ENCODE measurements around the gene ANKRD55. TPM values are rescaled to one million over a fixed set of nuclear protein-coding genes. Genes with fewer than 3 reads are reported as not detected.

The ANKRD55 gene
- total and polyA plus RNA-seq, 2 of the 8 experiments (the other 6 are each of a cell fraction or from before 2014, with no cell fraction given), result not detected

DNA sequence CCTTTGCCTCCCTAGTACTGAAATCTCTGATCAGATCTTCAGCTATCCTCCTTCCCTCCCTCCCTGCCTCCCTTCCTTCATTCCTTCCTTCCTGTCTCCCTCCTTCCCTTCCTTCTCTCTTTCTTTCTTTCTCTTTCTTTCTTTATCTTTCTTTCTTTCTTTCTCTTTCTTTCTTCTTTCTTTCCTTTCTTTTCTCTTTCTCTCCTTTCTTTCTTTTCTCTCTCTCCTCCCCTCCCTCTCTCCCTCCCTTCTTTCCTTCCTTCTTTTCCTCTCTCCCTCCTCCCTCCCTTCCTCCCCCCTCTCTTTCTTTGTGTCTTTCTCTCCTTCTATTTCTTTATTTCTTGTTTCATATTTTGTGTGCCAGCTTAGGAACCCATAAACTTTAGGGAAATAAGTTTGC, 23.9 kb upstream of the ANKRD55 start:
- Histone ChIP-seq H3K27ac (ENCODE audit: low read depth, low read length) (no peak overlapping the region), H2AFZ (ENCODE audit: low read length) (no peak overlapping the region), H2BK5ac (ENCODE audit: low read depth, low read length) (no peak overlapping the region), H3K18ac (ENCODE audit: extremely low read depth, low read length) (no peak overlapping the region), H3K4ac (replicated peaks; ENCODE audit: insufficient read length, low read depth, low read length) (no peak overlapping the region), H3K56ac (replicated peaks; ENCODE audit: insufficient read length, low read depth, low read length) (no peak overlapping the region), H3K4me2 (ENCODE audit: insufficient read depth in 1 of 2, low read depth in 2 of 2, low read length in 2 of 2) (no peak overlapping the region), H3K36me3 (ENCODE audit: control insufficient read depth in 2 of 4, insufficient read depth in 4 of 4, low read length in 3 of 4) (no peaks in the 10 kb centered on the region), H2BK120ac (replicated peaks; ENCODE audit: low read depth, low read length) (no peak overlapping the region), H4K91ac (replicated peaks; ENCODE audit: insufficient read length, low read length) (no peak overlapping the region), H3K9me3 (ENCODE audit: insufficient read depth in 2 of 2, low read depth in 1 of 2, low read length in 1 of 2) (peaks cover 0 to 8% of the 10 kb centered on the region in 2 experiments; a peak in 1 of 4 replicates), H4K8ac (ENCODE audit: extremely low read depth, insufficient read depth, low read length) (no peak overlapping the region), H3K27me3 (replicated peaks in 1 of 4; ENCODE audit: control insufficient read depth in 3 of 4, extremely low read depth in 1 of 4, insufficient read depth in 3 of 4, low read length in 3 of 4) (no peaks in the 10 kb centered on the region), H4K20me1 (replicated peaks in 1 of 2; ENCODE audit: control insufficient read depth in 1 of 2, insufficient read depth in 2 of 2, low read length in 2 of 2) (no peaks in the 10 kb centered on the region), H3K4me3 (ENCODE audit: extremely low read depth in 1 of 4, insufficient read depth in 2 of 4, low read depth in 3 of 4, low read length in 4 of 4) (no peak overlapping the region), H2BK15ac (ENCODE audit: low read length) (no peak overlapping the region), H2BK12ac (ENCODE audit: low read depth, low read length) (no peak overlapping the region), H2AK5ac (ENCODE audit: low read depth, low read length) (no peak overlapping the region), H4K5ac (ENCODE audit: insufficient read length, low read depth, low read length) (no peak overlapping the region), H3K23ac (ENCODE audit: insufficient read length) (no peak overlapping the region), H3K79me1 (ENCODE audit: low read depth, low read length) (no peaks in the 10 kb centered on the region), H3K9ac (replicated peaks in 1 of 4; ENCODE audit: extremely low read depth in 1 of 4, low read depth in 3 of 4, low read length in 3 of 4) (no peak overlapping the region), H3K14ac (ENCODE audit: insufficient read length) (no peak overlapping the region), H2BK20ac (ENCODE audit: low read length) (no peak overlapping the region), H3K79me2 (ENCODE audit: control insufficient read depth in 1 of 2, insufficient read depth in 2 of 2, low read length in 2 of 2) (no peaks in the 10 kb centered on the region), H3K4me1 (replicated peaks in 1 of 4; ENCODE audit: control insufficient read depth in 3 of 4, insufficient read depth in 4 of 4, low read length in 3 of 4) (no peaks in the 10 kb centered on the region), H3K23me2 (ENCODE audit: low read depth, low read length) (no peaks in the 10 kb centered on the region)
- POLR2A ChIA-PET (ENCODE audit: partially characterized antibody), result no interaction called here
- FAIRE-seq (no peak), DNase-seq (ENCODE audit: low read depth in 1 of 2, low spot score in 2 of 2) (no peak)
- CTCF ChIA-PET (ENCODE audit: partially characterized antibody), result no interaction called here
- TF ChIP-seq SP1 (IDR thresholded peaks at IDR 0.05; ENCODE audit: low read depth, low read length) (no peak), SAP30 (IDR thresholded peaks at IDR 0.05; ENCODE audit: insufficient read depth, insufficient replicate concordance, low read length) (no peak), RNF2 (IDR thresholded peaks at IDR 0.05; ENCODE audit: borderline replicate concordance, low read depth, low read length, missing control alignments, poor library complexity, severe bottlenecking) (no peak), HDAC6 (IDR thresholded peaks at IDR 0.05; ENCODE audit: low read depth, low read length) (no peak), CHD1 (IDR thresholded peaks at IDR 0.05; ENCODE audit: low read depth, low read length) (no peak), RAD21 (IDR thresholded peaks at IDR 0.05 in 1 of 2, conservative IDR thresholded peaks at IDR 0.05 in 1 of 2; ENCODE audit: low read depth in 2 of 2, low read length in 2 of 2) (no peak), TBP (IDR thresholded peaks at IDR 0.05; ENCODE audit: low read depth, low read length) (no peak), CTCF (IDR thresholded peaks at IDR 0.05; ENCODE audit: control extremely low read depth in 1 of 3, insufficient read depth in 1 of 3, low read depth in 1 of 3, low read length in 3 of 3) (no peak), BRCA1 (IDR thresholded peaks at IDR 0.05; ENCODE audit: low read depth, low read length) (no peak), ATF3 (IDR thresholded peaks at IDR 0.05; ENCODE audit: insufficient read depth, low read depth, low read length) (no peak), POLR2A (IDR thresholded peaks at IDR 0.05; ENCODE audit: control extremely low read depth in 1 of 2, low read depth in 2 of 2, low read length in 2 of 2) (no peak)
- TF ChIP-seq, protein P1, sequence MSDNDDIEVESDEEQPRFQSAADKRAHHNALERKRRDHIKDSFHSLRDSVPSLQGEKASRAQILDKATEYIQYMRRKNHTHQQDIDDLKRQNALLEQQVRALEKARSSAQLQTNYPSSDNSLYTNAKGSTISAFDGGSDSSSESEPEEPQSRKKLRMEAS (IDR thresholded peaks at IDR 0.05), result no peak
